Keratinocyte (primary cell): ENCODE results near the gene IMPACT. TPM values are rescaled to one million over a fixed set of nuclear protein-coding genes. Genes with fewer than 3 reads are reported as not detected.

Experiments
- DNase-seq: peaks from one replicate; pipeline ENCODE4 v3.0.0-alpha.2; 2011; ENCODE audit warnings: low read depth, missing footprints, low spot score
- FAIRE-seq: peaks from 2 replicates; lab custom pipeline; 2011; peaks lifted over from hg19 to GRCh38; lab: Jason Lieb, UNC
- H2AFZ ChIP-seq: 2 replicates; pipeline ENCODE4 v1.6.0; 2012; ENCODE audit warnings: low read length, control low read depth, inconsistent platforms; ENCODE audit not compliant: control insufficient read depth
- H3K27ac ChIP-seq: 2 replicates; pipeline ENCODE4 v1.5.1; 2011; ENCODE audit warnings: low read length; ENCODE audit not compliant: control insufficient read depth, insufficient read depth
- H3K27me3 ChIP-seq: 3 replicates; pipeline ENCODE4 v1.6.0; 2011; ENCODE audit warnings: low read length; ENCODE audit not compliant: control insufficient read depth, insufficient read depth; ENCODE audit errors: extremely low read depth
- H3K36me3 ChIP-seq, 2 experiments: 2 replicates in 1 of 2; 3 replicates in 1 of 2; pipeline ENCODE4 v1.5.1; 2011; ENCODE audit warnings: low read length in 2 of 2, mild to moderate bottlenecking in 1 of 2; ENCODE audit not compliant: control insufficient read depth in 2 of 2, insufficient read depth in 2 of 2; ENCODE audit errors: extremely low read depth in 1 of 2
- H3K4me1 ChIP-seq: 3 replicates; pipeline ENCODE4 v1.5.1; 2011; ENCODE audit warnings: low read length; ENCODE audit not compliant: control insufficient read depth, insufficient read depth; ENCODE audit errors: extremely low read depth
- H3K4me2 ChIP-seq: 3 replicates; pipeline ENCODE4 v1.6.0; 2011; ENCODE audit warnings: low read depth, low read length; ENCODE audit not compliant: control insufficient read depth, insufficient read depth; ENCODE audit errors: extremely low read depth
- H3K4me3 ChIP-seq, 3 experiments: fragments of 200-600 bp in 1 of 3; sonication (generic) in 1 of 3; 2 replicates in 2 of 3; 3 replicates in 1 of 3; pipeline ENCODE4 v1.5.1; 2011 to 2016; ENCODE audit warnings: low read length in 3 of 3, mild to moderate bottlenecking in 3 of 3, control low read depth in 2 of 3, inconsistent platforms in 1 of 3, low read depth in 1 of 3, mixed read lengths in 1 of 3, mixed run types in 1 of 3, moderate library complexity in 1 of 3; ENCODE audit not compliant: control insufficient read depth in 2 of 3, insufficient read depth in 2 of 3; ENCODE audit errors: extremely low read depth in 1 of 3
- H3K79me2 ChIP-seq: 2 replicates; pipeline ENCODE4 v1.6.0; 2012; ENCODE audit warnings: low read length; ENCODE audit not compliant: control insufficient read depth, insufficient read depth
- H3K9ac ChIP-seq: 3 replicates; pipeline ENCODE4 v1.6.0; 2011; ENCODE audit warnings: low read length; ENCODE audit not compliant: control insufficient read depth, insufficient read depth; ENCODE audit errors: extremely low read depth
- H3K9me1 ChIP-seq: 3 replicates; pipeline ENCODE4 v1.6.0; 2011; ENCODE audit warnings: low read length; ENCODE audit not compliant: control insufficient read depth, insufficient read depth; ENCODE audit errors: extremely low read depth
- H3K9me3 ChIP-seq: 2 replicates; pipeline ENCODE4 v1.5.1; 2012; ENCODE audit warnings: low read depth, low read length; ENCODE audit not compliant: control insufficient read depth
- H4K20me1 ChIP-seq: 3 replicates; pipeline ENCODE4 v1.6.0; 2011; ENCODE audit warnings: low read length; ENCODE audit not compliant: control insufficient read depth, insufficient read depth; ENCODE audit errors: extremely low read depth
- EZH2 ChIP-seq: IDR thresholded peaks from one replicate; pipeline ENCODE4 v1.6.1; 2012; ENCODE audit warnings: inconsistent platforms, mild to moderate bottlenecking, low read length, moderate library complexity
- dilution Hi-C: fragments of 300-500 bp; cut with MboI; formaldehyde crosslinking; loops from one replicate; pipeline ENCODE4 v1.7.0; 2020; ENCODE audit warnings: low sequenced_read_pairs; ENCODE audit not compliant: extremely low pct_ligation_motif_present
- polyA plus RNA-seq, 5 experiments: library from polyadenylated mRNA; depleted of rRNA in 3 of 5; stranded (reverse) in 3 of 5; stranded (forward) in 1 of 5; unstranded in 1 of 5; fragments of >200 nt; gene quantifications; 1 replicate in 1 of 5; 2 replicates in 3 of 5; 3 replicates in 1 of 5; pipeline versions ENCODE4 v1.2.1 to v1.2.3, GENCODE V29; 2011 to 2012; ENCODE audit warnings: missing spikeins in 2 of 5, low read depth in 1 of 5, low replicate concordance in 1 of 5
- TF ChIP-seq, protein P1 (sequence below), 3 experiments: IDR thresholded peaks in 1 of 3; conservative IDR thresholded peaks in 1 of 3; optimal IDR thresholded peaks in 1 of 3; 2 replicates in 2 of 3; 3 replicates in 1 of 3; pipeline versions ENCODE3 to v1.5.1; 2011; ENCODE audit warnings: low read length in 3 of 3, mild to moderate bottlenecking in 3 of 3, moderate library complexity in 2 of 3, control low read depth in 1 of 3, inconsistent platforms in 1 of 3; ENCODE audit not compliant: insufficient read depth in 2 of 3; ENCODE audit errors: extremely low read depth in 1 of 3

IMPACT gene
- polyA plus RNA-seq, 1 donor (not counting 4 experiments of a cell fraction or from before 2014, with no cell fraction given), result 35.3 TPM

DNA sequence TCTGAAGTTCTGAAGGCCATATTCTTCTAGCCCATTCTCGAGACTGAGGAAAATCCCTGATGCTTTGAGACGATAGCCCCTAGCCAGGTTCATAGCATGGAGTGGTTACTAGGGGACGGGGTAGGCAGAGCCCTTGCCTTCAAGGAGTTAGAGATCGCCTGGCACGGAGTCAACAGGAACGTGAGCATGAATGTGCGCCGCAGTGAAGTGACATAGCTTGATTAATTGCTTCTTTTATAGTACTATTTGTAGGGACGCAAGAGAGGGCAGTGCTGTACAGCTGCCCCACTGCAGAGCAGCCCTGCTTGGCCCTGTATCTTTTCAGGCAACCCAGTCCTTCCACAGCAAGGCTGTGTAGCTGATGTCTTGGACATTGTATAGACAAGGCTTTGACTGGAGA is 60.2 kb downstream of the IMPACT start:
- TF ChIP-seq EZH2, result no peak
- TF ChIP-seq, protein P1, sequence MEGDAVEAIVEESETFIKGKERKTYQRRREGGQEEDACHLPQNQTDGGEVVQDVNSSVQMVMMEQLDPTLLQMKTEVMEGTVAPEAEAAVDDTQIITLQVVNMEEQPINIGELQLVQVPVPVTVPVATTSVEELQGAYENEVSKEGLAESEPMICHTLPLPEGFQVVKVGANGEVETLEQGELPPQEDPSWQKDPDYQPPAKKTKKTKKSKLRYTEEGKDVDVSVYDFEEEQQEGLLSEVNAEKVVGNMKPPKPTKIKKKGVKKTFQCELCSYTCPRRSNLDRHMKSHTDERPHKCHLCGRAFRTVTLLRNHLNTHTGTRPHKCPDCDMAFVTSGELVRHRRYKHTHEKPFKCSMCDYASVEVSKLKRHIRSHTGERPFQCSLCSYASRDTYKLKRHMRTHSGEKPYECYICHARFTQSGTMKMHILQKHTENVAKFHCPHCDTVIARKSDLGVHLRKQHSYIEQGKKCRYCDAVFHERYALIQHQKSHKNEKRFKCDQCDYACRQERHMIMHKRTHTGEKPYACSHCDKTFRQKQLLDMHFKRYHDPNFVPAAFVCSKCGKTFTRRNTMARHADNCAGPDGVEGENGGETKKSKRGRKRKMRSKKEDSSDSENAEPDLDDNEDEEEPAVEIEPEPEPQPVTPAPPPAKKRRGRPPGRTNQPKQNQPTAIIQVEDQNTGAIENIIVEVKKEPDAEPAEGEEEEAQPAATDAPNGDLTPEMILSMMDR (optimal IDR thresholded peaks at IDR 0.05 in 1 of 3, IDR thresholded peaks at IDR 0.05 in 1 of 3, conservative IDR thresholded peaks at IDR 0.05 in 1 of 3; ENCODE audit: extremely low read depth in 1 of 3, insufficient read depth in 2 of 3, low read length in 3 of 3), result no peak
- Histone ChIP-seq H3K9me3 (no peaks in the 10 kb centered on the region), H3K9ac (no peak overlapping the region), H4K20me1 (no peaks in the 10 kb centered on the region), H3K9me1 (no peaks in the 10 kb centered on the region), H3K36me3 (no peaks in the 10 kb centered on the region), H3K4me3 (no peak overlapping the region), H3K27ac (no peak overlapping the region), H3K79me2 (no peaks in the 10 kb centered on the region), H2AFZ (no peak overlapping the region), H3K4me1 (no peaks in the 10 kb centered on the region), H3K4me2 (no peak overlapping the region), H3K27me3 (no peaks in the 10 kb centered on the region)
- DNase-seq (no peak), FAIRE-seq (no peak)
- dilution Hi-C loops, result no loop called here

DNA sequence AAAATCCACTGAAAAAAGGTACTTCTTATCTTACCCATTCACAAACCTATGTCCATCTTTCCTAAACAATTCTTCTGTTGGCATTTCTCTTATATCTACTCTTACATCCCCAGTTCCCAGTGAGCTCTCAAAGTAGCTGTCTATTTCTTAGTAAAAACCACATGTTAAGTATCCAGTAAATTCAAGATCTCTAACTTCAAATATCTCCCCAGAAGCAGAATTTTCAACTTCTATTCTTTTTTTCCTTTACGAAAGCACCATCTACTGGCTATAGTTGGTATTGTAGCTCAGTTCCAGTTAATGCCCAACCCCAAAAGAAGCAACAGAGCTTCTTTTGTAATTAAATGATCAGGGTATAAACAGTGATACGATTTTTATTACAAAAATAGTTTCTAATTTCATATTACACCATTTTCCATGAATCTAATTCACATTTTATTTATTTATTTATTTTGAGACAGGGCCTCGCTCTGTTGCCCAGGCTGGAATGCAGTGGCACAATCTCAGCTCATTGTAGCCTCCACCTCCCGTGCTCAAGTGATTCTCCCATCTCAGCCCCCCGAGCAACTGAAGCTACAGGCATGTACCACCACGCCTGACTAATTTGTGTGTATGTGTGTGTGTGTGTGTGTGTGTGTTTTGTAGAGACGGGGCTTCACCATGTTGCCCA is 62.5 kb downstream of the IMPACT start:
- FAIRE-seq (no peak), DNase-seq (no peak)
- no peaks in the 10 kb centered on the region for H3K79me2 ChIP-seq
- dilution Hi-C loops, result no loop called here
- H3K4me2 ChIP-seq, result no peak overlapping the region
- H3K36me3 ChIP-seq, result no peaks in the 10 kb centered on the region
- H3K9ac ChIP-seq, result no peak overlapping the region
- no peaks in the 10 kb centered on the region for H3K27me3 ChIP-seq
- no peaks in the 10 kb centered on the region for H3K9me3 ChIP-seq
- no peaks in the 10 kb centered on the region for H3K9me1 ChIP-seq
- no peak overlapping the region for H2AFZ ChIP-seq
- no peaks in the 10 kb centered on the region for H4K20me1 ChIP-seq
- H3K4me1 ChIP-seq, result no peaks in the 10 kb centered on the region
- H3K4me3 ChIP-seq, result no peak overlapping the region
- TF ChIP-seq, protein P1 (optimal IDR thresholded peaks at IDR 0.05 in 1 of 3, IDR thresholded peaks at IDR 0.05 in 1 of 3, conservative IDR thresholded peaks at IDR 0.05 in 1 of 3; ENCODE audit: extremely low read depth in 1 of 3, insufficient read depth in 2 of 3, low read length in 3 of 3), result peak in 2 of 3 experiments; percentile 58 to 59
- no peak for TF ChIP-seq EZH2
- no peak overlapping the region for H3K27ac ChIP-seq
